Spleen (tissue), 11 donors: Measurements from ENCODE around the gene ATP1A4. TPM values are rescaled to one million over a fixed set of nuclear protein-coding genes. Genes with fewer than 3 reads are reported as not detected.
A peak's percentile ranks its signal among the peaks of the same experiment; 100 is the strongest.

Experiments used
- DNase-seq: peaks from one replicate; pipeline ENCODE4 v3.0.0-alpha.2; 2020
- H3K27ac ChIP-seq, 8 donors: fragments of 200-600 bp; sonication (generic) in 7 of 8; 1 replicate in 4 of 8; 2 replicates in 4 of 8; pipeline versions ENCODE4 v1.5.0 to v1.8.0; 2016 to 2021; ENCODE audit warnings: inconsistent platforms in 4 of 8, mild to moderate bottlenecking in 4 of 8, moderate library complexity in 1 of 8
- H3K27me3 ChIP-seq, 7 donors: fragments of 200-600 bp; sonication (generic) in 6 of 7; replicated peaks in 1 of 7; 1 replicate in 4 of 7; 2 replicates in 3 of 7; pipeline versions ENCODE4 v1.5.0 to v1.8.0; 2016 to 2021; ENCODE audit warnings: inconsistent platforms in 3 of 7, mild to moderate bottlenecking in 1 of 7
- H3K36me3 ChIP-seq, 6 donors: fragments of 200-600 bp; sonication (generic) in 5 of 6; 1 replicate in 4 of 6; 2 replicates in 2 of 6; pipeline versions ENCODE4 v1.5.0 to v1.8.0; 2016 to 2021; ENCODE audit warnings: inconsistent platforms in 2 of 6
- H3K4me1 ChIP-seq, 6 donors: fragments of 200-600 bp; sonication (generic) in 5 of 6; 1 replicate in 3 of 6; 2 replicates in 3 of 6; pipeline versions ENCODE4 v1.5.0 to v1.8.0; 2016 to 2021; ENCODE audit warnings: inconsistent platforms in 3 of 6
- H3K4me3 ChIP-seq, 8 donors: fragments of 200-600 bp; sonication (generic) in 7 of 8; 1 replicate in 4 of 8; 2 replicates in 4 of 8; pipeline versions ENCODE4 v1.5.0 to v1.8.0; 2016 to 2021; ENCODE audit warnings: inconsistent platforms in 4 of 8, mild to moderate bottlenecking in 4 of 8, moderate library complexity in 2 of 8
- H3K9me3 ChIP-seq, 8 donors: fragments of 200-600 bp; sonication (generic) in 7 of 8; 1 replicate in 4 of 8; 2 replicates in 4 of 8; pipeline versions ENCODE4 v1.5.0 to v1.8.0; 2016 to 2021; ENCODE audit warnings: inconsistent platforms in 4 of 8
- POLR2A ChIP-seq, 3 donors: fragments of 450-650 bp; IDR thresholded peaks; one replicate each; pipeline ENCODE4 v1.5.1; 2017; ENCODE audit warnings: antibody characterized with exemption in 3 of 3, mild to moderate bottlenecking in 1 of 3
- POLR2AphosphoS5 ChIP-seq, 3 donors: sonication (generic); formaldehyde crosslinking; IDR thresholded peaks; one replicate each; pipeline ENCODE4 v1.5.1; 2017; ENCODE audit warnings: antibody characterized with exemption in 3 of 3
- WGBS, 5 donors: extraction: QIAGEN DNeasy Blood & Tissue Kit in 3 of 5; methylation state at CpG; one replicate each; pipeline versions ENCODE4 v1.1.5 to v1.1.7; 2013 to 2018; 5-methylcytosine and 5-hydroxymethylcytosine counted together
- intact Hi-C: fragments of 100-400 bp; cut with DNase I; formaldehyde crosslinking; loops from one replicate; pipeline ENCODE4 v1.15.0; 2023; ENCODE audit warnings: low total_unique reads
- polyA plus RNA-seq, 3 donors: library from polyadenylated mRNA; stranded (reverse); fragments of 200-250 nt; gene quantifications; one replicate each; pipeline ENCODE4 v1.2.1, GENCODE V29; 2013
- total RNA-seq, 7 donors: library from RNA; depleted of rRNA in 3 of 7; stranded (reverse); fragments of >200 nt in 3 of 7; fragmentation: NEBNext Ultra II Directional in 4 of 7; extraction: Animal tissue kit (Norgen Biotek cat#: 25700) in 4 of 7; gene quantifications; one replicate each; pipeline versions ENCODE4 v1.1.0 to v1.2.1, GENCODE V29; 2016 to 2021
- TF ChIP-seq, protein P1 (sequence below), 11 experiments: fragments of 200-600 bp in 7 of 11; fragments of 450-650 bp in 4 of 11; sonication (generic) in 4 of 11; IDR thresholded peaks in 8 of 11; conservative IDR thresholded peaks in 3 of 11; 1 replicate in 7 of 11; 2 replicates in 4 of 11; pipeline versions ENCODE4 v1.4.0 to v1.8.0; 2016 to 2021; ENCODE audit warnings: antibody characterized with exemption in 11 of 11, inconsistent platforms in 4 of 11, mild to moderate bottlenecking in 1 of 11
- donor health status: healthy with polysubstance abuse.
- donor health status: DM: no; HTN: no; CAD: no; lungs with moderate emphysema.
- donor health status: DM: no; HTN: no; CAD: no.
- donor health status: Bipolar disorder and iron deficiency.
- donor health status: healthy.
- donor health status: DM: no; HTN: no; CAD: no.
- donor health status: DM: yes; HTN: yes; CAD: no.

ATP1A4 gene
- total and polyA plus RNA-seq, 10 donors, result 0.70 to 2.9 (median 0.95) TPM; not detected in 2

DNA sequence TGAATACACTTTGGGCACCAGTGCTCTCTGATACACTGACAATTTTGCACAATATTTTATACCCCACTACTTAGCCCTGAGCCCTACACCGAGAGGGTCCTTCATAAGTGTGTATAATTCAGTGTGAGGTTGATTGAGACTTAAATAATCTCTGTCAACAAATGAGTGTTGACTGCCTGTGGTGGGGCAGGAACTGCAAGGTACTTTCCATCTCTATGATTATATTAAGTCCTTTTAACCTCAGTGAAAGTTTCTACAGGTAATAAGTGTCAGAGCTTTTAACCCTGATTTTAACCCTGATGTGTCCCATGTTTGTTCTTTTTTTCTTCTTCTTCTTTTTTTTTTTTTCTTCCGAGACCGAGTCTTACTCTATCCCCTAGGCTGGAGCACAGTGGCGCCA, 44.7 kb downstream of the ATP1A4 start:
- 81 to 92% (median 85%) methylated on average over 4 of the region's 4 CpGs for WGBS, 5 donors
- intact Hi-C loops, result no loop called here

DNA sequence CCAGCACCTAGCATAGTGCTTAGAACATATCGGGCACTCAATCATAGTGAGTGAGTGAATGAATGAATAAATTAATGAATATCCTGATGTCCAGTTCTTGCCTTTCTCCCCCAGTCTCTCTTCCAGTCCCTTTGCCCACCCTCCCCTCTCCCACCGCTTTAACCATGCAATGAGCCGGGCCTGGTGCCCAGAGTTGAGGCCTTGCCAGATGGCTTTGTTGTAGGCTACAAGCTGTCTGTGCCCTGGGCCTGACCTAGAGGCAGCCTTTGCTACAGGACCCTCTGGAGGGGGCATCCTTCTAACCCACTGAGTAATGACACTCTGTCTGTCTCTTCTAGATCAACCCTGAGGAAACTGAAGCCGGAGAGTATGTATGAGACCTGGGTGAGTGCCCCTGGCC, 45.8 kb downstream of the ATP1A4 start:
- DNase-seq, result no peak
- H3K27me3 ChIP-seq, result no peaks in the 10 kb centered on the region
- intact Hi-C loops, result no loop called here
- no peaks in the 10 kb centered on the region for H3K36me3 ChIP-seq
- H3K27ac ChIP-seq, result no peak overlapping the region
- H3K4me1 ChIP-seq, result peaks cover 0 to 12% (median 9%) of the 10 kb centered on the region in 6 donors
- H3K4me3 ChIP-seq, result no peak overlapping the region
- TF ChIP-seq, protein P1, sequence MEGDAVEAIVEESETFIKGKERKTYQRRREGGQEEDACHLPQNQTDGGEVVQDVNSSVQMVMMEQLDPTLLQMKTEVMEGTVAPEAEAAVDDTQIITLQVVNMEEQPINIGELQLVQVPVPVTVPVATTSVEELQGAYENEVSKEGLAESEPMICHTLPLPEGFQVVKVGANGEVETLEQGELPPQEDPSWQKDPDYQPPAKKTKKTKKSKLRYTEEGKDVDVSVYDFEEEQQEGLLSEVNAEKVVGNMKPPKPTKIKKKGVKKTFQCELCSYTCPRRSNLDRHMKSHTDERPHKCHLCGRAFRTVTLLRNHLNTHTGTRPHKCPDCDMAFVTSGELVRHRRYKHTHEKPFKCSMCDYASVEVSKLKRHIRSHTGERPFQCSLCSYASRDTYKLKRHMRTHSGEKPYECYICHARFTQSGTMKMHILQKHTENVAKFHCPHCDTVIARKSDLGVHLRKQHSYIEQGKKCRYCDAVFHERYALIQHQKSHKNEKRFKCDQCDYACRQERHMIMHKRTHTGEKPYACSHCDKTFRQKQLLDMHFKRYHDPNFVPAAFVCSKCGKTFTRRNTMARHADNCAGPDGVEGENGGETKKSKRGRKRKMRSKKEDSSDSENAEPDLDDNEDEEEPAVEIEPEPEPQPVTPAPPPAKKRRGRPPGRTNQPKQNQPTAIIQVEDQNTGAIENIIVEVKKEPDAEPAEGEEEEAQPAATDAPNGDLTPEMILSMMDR (IDR thresholded peaks at IDR 0.05 in 8 of 11, conservative IDR thresholded peaks at IDR 0.05 in 3 of 11), result no peak
- TF ChIP-seq POLR2A (IDR thresholded peaks at IDR 0.05), result no peak
- no peak for TF ChIP-seq POLR2AphosphoS5 (IDR thresholded peaks at IDR 0.05)
- H3K9me3 ChIP-seq, result no peaks in the 10 kb centered on the region
- WGBS, 5 donors, result 95 to 98% (median 97%) methylated on average over 4 of the region's 4 CpGs

More for the DNA sequence above, 44.7 kb downstream of the ATP1A4 start:
- no peak for DNase-seq
- H3K27me3 ChIP-seq, result no peaks in the 10 kb centered on the region
- H3K36me3 ChIP-seq, result no peaks in the 10 kb centered on the region
- no peaks in the 10 kb centered on the region for H3K9me3 ChIP-seq
- no peak overlapping the region for H3K4me3 ChIP-seq
- TF ChIP-seq, protein P1 (IDR thresholded peaks at IDR 0.05 in 8 of 11, conservative IDR thresholded peaks at IDR 0.05 in 3 of 11), result no peak
- TF ChIP-seq POLR2AphosphoS5 (IDR thresholded peaks at IDR 0.05) (no peak), POLR2A (IDR thresholded peaks at IDR 0.05) (no peak)
- H3K4me1 ChIP-seq, result peaks cover 0 to 12% (median 9%) of the 10 kb centered on the region in 6 donors
- no peak overlapping the region for H3K27ac ChIP-seq

DNA sequence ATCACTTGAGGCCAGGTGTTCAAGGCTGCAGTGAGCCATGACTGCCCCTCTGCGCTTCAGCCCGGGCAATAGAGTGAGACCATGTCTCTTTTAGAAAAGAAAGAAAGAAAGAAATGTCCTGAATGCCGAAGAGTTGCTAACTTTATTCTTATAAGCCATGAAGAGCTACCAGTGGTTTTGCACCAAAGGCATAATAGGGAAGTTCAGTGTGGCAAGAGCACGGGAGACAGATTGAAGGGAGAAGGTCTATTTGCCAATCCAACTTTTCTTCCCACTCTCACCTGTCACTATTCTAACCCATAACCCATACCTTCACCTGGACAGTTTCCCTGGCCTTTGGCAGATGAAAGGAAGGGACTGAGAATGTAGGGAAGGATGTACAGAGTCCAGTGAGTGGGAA, 49.4 kb downstream of the ATP1A4 start:
- TF ChIP-seq POLR2AphosphoS5 (IDR thresholded peaks at IDR 0.05) (no peak), POLR2A (IDR thresholded peaks at IDR 0.05) (no peak)
- TF ChIP-seq, protein P1 (IDR thresholded peaks at IDR 0.05 in 8 of 11, conservative IDR thresholded peaks at IDR 0.05 in 3 of 11), result no peak

DNA sequence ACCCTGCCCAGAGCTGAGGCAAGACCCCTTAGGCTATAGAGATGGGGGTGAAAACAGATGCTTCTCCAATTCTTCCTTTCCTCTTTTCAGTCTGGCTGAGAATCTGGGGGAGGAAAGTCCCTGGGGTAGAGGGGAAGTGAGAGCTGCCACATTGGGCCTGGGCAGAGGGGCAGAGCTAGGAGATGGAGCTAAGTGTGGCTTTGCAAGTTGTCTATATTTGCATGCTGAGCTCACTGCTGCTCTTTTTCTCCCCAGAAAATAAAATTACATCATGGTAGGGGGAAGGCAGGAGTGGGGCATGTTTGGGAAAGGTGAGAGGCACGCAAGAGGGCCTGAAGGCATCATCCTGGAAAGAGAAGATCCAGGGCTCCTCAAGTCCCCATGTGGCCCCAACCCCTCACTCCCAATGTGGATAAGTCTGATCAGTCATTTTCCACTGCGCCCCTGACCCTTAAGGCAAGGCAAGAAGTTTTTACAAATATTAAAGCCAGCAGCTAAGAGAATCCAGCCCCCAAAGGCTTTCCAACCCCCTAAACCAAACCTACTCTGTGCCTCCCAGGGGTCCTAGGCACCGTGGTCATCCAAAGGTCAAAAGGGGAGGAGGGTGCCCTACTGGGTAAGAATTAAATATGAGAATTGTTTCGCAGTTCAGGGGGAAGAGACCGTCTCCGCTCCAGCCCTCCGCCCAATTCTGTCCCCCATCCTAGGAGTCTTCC, 53.3 kb downstream of the ATP1A4 start:
- Histone ChIP-seq H3K9me3 (no peaks in the 10 kb centered on the region), H3K4me3 (peak overlapping the region in 7 of 8 donors; percentile 71 to 94 (median 87)), H3K4me1 (peaks cover 36 to 64% (median 56%) of the 10 kb centered on the region in 6 donors), H3K27ac (peak overlapping the region; percentile 84 to 95 (median 92)), H3K36me3 (peaks cover 0 to 29% (median 0%) of the 10 kb centered on the region in 6 donors), H3K27me3 (no peaks in the 10 kb centered on the region)
- peak; percentile 80 for DNase-seq
- intact Hi-C loops, result no loop called here
- WGBS, 5 donors, result 21 to 26% (median 23%) methylated on average over 7 of the region's 7 CpGs
- TF ChIP-seq POLR2AphosphoS5 (IDR thresholded peaks at IDR 0.05) (peak in 2 of 3 donors; percentile 14 to 64), POLR2A (IDR thresholded peaks at IDR 0.05) (no peak)

More for the DNA sequence above, 49.4 kb downstream of the ATP1A4 start:
- WGBS, 5 donors, result 74 to 86% (median 83%) methylated on average over 4 of the region's 4 CpGs
- Histone ChIP-seq H3K36me3 (no peaks in the 10 kb centered on the region), H3K27ac (no peak overlapping the region), H3K9me3 (no peaks in the 10 kb centered on the region), H3K27me3 (no peaks in the 10 kb centered on the region), H3K4me3 (no peak overlapping the region), H3K4me1 (peaks cover 12 to 25% (median 18%) of the 10 kb centered on the region in 6 donors)
- DNase-seq, result no peak
- intact Hi-C loops, result no loop called here
